ENCODE data around the gene RAVER1.
A peak's percentile ranks its signal among the peaks of the same experiment; 100 is the strongest.
"Not testable (repeated sequence)": the region's sequence is repeated elsewhere in the genome, so short reads cannot be mapped to it uniquely, and the experiment has no call there.

The RAVER1 gene

GRCh38 chr19:10291554-10292205, 41.6 kb downstream of the RAVER1 start:
- no peak for DNase-seq (ENCODE audit: low read depth in 2 of 2, low spot score in 1 of 2)

- peak in 1 of 2 donors; percentile 40 for DNase-seq (ENCODE audit: low read depth in 2 of 2, low spot score in 1 of 2)
These were observed 42.3 kb downstream of the RAVER1 start for GRCh38 chr19:10290876-10291553.

GRCh38 chr19:10290357-10290875, 42.9 kb downstream of the RAVER1 start:
- DNase-seq (ENCODE audit: low read depth in 2 of 2, low spot score in 1 of 2): no peak

GRCh38 chr19:10289836-10290356, 43.4 kb downstream of the RAVER1 start, which contains the start of gene ICAM5:
ICAM5 (plus strand) TSS chr19:10289952; CDS start chr19:10290044, 92 bp downstream.
- DNase-seq (ENCODE audit: low read depth in 2 of 2, low spot score in 1 of 2): peak in 1 of 2 donors; percentile 55

GRCh38 chr19:10289167-10289835, 44.0 kb downstream of the RAVER1 start:
- DNase-seq (ENCODE audit: low read depth in 2 of 2, low spot score in 1 of 2): peak in 1 of 2 donors; percentile 51

- DNase-seq (ENCODE audit: low read depth in 2 of 2, low spot score in 1 of 2): no peak
These were observed 44.6 kb downstream of the RAVER1 start for GRCh38 chr19:10288662-10289166.

- DNase-seq (ENCODE audit: low read depth in 2 of 2, low spot score in 1 of 2): no peak
These were observed 46.3 kb downstream of the RAVER1 start, which contains the start of gene ICAM4 for GRCh38 chr19:10286803-10287737. ICAM4 (plus strand) TSS chr19:10286955; CDS start chr19:10287013, 58 bp downstream.

GRCh38 chr19:10285393-10285792, 47.9 kb downstream of the RAVER1 start:
- no peak for DNase-seq (ENCODE audit: low read depth in 2 of 2, low spot score in 1 of 2)

- no peak for DNase-seq (ENCODE audit: low read depth in 2 of 2, low spot score in 1 of 2)
These were observed 48.4 kb downstream of the RAVER1 start for GRCh38 chr19:10284960-10285278.

GRCh38 chr19:10284065-10284959, 49.0 kb downstream of the RAVER1 start:
- no peak for DNase-seq (ENCODE audit: low read depth in 2 of 2, low spot score in 1 of 2)

GRCh38 chr19:10283301-10284064, 49.8 kb downstream of the RAVER1 start:
- DNase-seq (ENCODE audit: low read depth in 2 of 2, low spot score in 1 of 2): no peak

GRCh38 chr19:10282043-10282442, 51.3 kb downstream of the RAVER1 start:
- not testable (repeated sequence) for DNase-seq (ENCODE audit: low read depth in 2 of 2, low spot score in 1 of 2)

- DNase-seq (ENCODE audit: low read depth in 2 of 2, low spot score in 1 of 2): no peak
These were observed 53.4 kb downstream of the RAVER1 start for GRCh38 chr19:10279737-10280442.

- no peak for DNase-seq (ENCODE audit: low read depth in 2 of 2, low spot score in 1 of 2)
These were observed 54.4 kb downstream of the RAVER1 start for GRCh38 chr19:10278935-10279334.

GRCh38 chr19:10277795-10278589, 55.3 kb downstream of the RAVER1 start:
- DNase-seq (ENCODE audit: low read depth in 2 of 2, low spot score in 1 of 2): no peak

GRCh38 chr19:10274589-10274988, 58.7 kb downstream of the RAVER1 start:
- DNase-seq (ENCODE audit: low read depth in 2 of 2, low spot score in 1 of 2): no peak

- DNase-seq (ENCODE audit: low read depth in 2 of 2, low spot score in 1 of 2): no peak
These were observed 61.7 kb downstream of the RAVER1 start for GRCh38 chr19:10271543-10272086.

Data from stimulated activated CD8-positive, alpha-beta memory T cell treated with anti-CD3 and anti-CD28 coated beads, Interleukin-4, amount 100 ng/mL, for 4 hours (primary cell).